Loucy (cell line): ENCODE measurements around the gene C16orf74.

ENCODE experiments used
- H2AFZ ChIP-seq: fragments of 200-600 bp; sonication (generic); 2 replicates; pipeline ENCODE4 v1.6.0; 2016; ENCODE audit warnings: antibody characterized with exemption, mild to moderate bottlenecking, low read length, moderate library complexity
- H3F3A ChIP-seq: fragments of 200-600 bp; 2 replicates; pipeline ENCODE4 v1.6.0; 2016; ENCODE audit warnings: antibody characterized with exemption, low read depth, mild to moderate bottlenecking
- H3K27me3 ChIP-seq: fragments of 200-600 bp; sonication (generic); 2 replicates; pipeline ENCODE4 v1.6.1; 2014; ENCODE audit warnings: low read length, mild to moderate bottlenecking; ENCODE audit not compliant: insufficient read depth, poor library complexity, severe bottlenecking
- H3K36me3 ChIP-seq: fragments of 200-600 bp; sonication (generic); 2 replicates; pipeline ENCODE4 v1.6.1; 2016; ENCODE audit warnings: low read length; ENCODE audit not compliant: insufficient read depth
- H3K4me1 ChIP-seq: fragments of 200-600 bp; sonication (generic); 2 replicates; pipeline ENCODE4 v1.5.1; 2014; ENCODE audit warnings: low read length, mild to moderate bottlenecking; ENCODE audit not compliant: insufficient read depth, poor library complexity, severe bottlenecking
- H3K4me2 ChIP-seq: fragments of 200-600 bp; sonication (generic); 2 replicates; pipeline ENCODE4 v1.6.0; 2014; ENCODE audit warnings: antibody characterized with exemption, low read length, low read depth, mild to moderate bottlenecking; ENCODE audit not compliant: poor library complexity, severe bottlenecking
- H3K4me3 ChIP-seq: fragments of 200-600 bp; sonication (generic); 2 replicates; pipeline ENCODE4 v1.5.1; 2014; ENCODE audit warnings: low read length, mild to moderate bottlenecking, mixed read lengths; ENCODE audit not compliant: poor library complexity, severe bottlenecking
- H3K79me2 ChIP-seq: fragments of 200-600 bp; sonication (generic); 2 replicates; pipeline ENCODE4 v1.6.1; 2014; ENCODE audit warnings: low read length; ENCODE audit not compliant: insufficient read depth
- H3K9ac ChIP-seq: fragments of 200-600 bp; sonication (generic); 2 replicates; pipeline ENCODE4 v1.6.0; 2014; ENCODE audit warnings: mild to moderate bottlenecking, low read depth, low read length, moderate library complexity; ENCODE audit not compliant: poor library complexity, severe bottlenecking
- H3K9me2 ChIP-seq: fragments of 200-600 bp; sonication (generic); replicated peaks from 2 replicates; pipeline ENCODE4 v1.6.1; 2016; ENCODE audit warnings: low read depth, low read length, mixed read lengths
- H3K9me3 ChIP-seq: fragments of 200-600 bp; sonication (generic); 2 replicates; pipeline ENCODE4 v1.6.1; 2014; ENCODE audit warnings: mild to moderate bottlenecking, antibody characterized with exemption, low read length, low read depth; ENCODE audit not compliant: insufficient read depth
- H4K20me1 ChIP-seq: fragments of 200-600 bp; sonication (generic); 2 replicates; pipeline ENCODE4 v1.6.0; 2014; ENCODE audit warnings: antibody characterized with exemption, low read length, mild to moderate bottlenecking; ENCODE audit not compliant: insufficient read depth, poor library complexity, severe bottlenecking
- CTCF ChIP-seq: fragments of 200-600 bp; sonication (generic); conservative IDR thresholded peaks from 2 replicates; pipeline ENCODE4 v1.5.1; 2014; ENCODE audit warnings: mild to moderate bottlenecking, antibody characterized with exemption, low read length
- EZH2phosphoT487 ChIP-seq: fragments of 200-600 bp; IDR thresholded peaks from 2 replicates; pipeline ENCODE4 v1.6.1; 2018; ENCODE audit warnings: antibody characterized with exemption, mild to moderate bottlenecking, moderate library complexity, borderline replicate concordance

Gene C16orf74

GRCh38 chr16:85680352-85680944 is 70.4 kb downstream of the C16orf74 start:
- Histone ChIP-seq H3F3A (peaks cover under 1% of the 10 kb centered on the region; the same call in 1 of the 2 replicates), H3K9me2 (no peaks in the 10 kb centered on the region), H3K4me1 (peaks cover 7% of the 10 kb centered on the region), H3K9me3 (no peaks in the 10 kb centered on the region), H4K20me1 (peaks cover 11% of the 10 kb centered on the region), H3K4me2 (no peak overlapping the region), H3K27me3 (no peaks in the 10 kb centered on the region), H3K9ac (no peak overlapping the region), H3K36me3 (peaks cover 64% of the 10 kb centered on the region), H3K4me3 (no peak overlapping the region), H2AFZ (no peak overlapping the region), H3K79me2 (peaks cover 32% of the 10 kb centered on the region)
- TF ChIP-seq EZH2phosphoT487 (no peak), CTCF (no peak)

- TF ChIP-seq CTCF (no peak), EZH2phosphoT487 (no peak)
- Histone ChIP-seq H3K27me3 (no peaks in the 10 kb centered on the region), H3K9me2 (no peaks in the 10 kb centered on the region), H3K4me3 (no peak overlapping the region), H2AFZ (no peak overlapping the region), H3K4me1 (peaks cover 7% of the 10 kb centered on the region), H3K79me2 (peaks cover 27% of the 10 kb centered on the region), H3K36me3 (peaks cover 70% of the 10 kb centered on the region), H3K4me2 (no peak overlapping the region), H3K9ac (no peak overlapping the region), H3K9me3 (no peaks in the 10 kb centered on the region), H4K20me1 (peaks cover 10% of the 10 kb centered on the region), H3F3A (peaks cover 6% of the 10 kb centered on the region; the same call in 1 of the 2 replicates)
These were observed 71.0 kb downstream of the C16orf74 start for GRCh38 chr16:85679870-85680269.

- no peak for TF ChIP-seq CTCF
- no peak for TF ChIP-seq EZH2phosphoT487
- Histone ChIP-seq H3K9me3 (no peaks in the 10 kb centered on the region), H3K9ac (no peak overlapping the region), H3K4me1 (peaks cover 7% of the 10 kb centered on the region), H3K27me3 (no peaks in the 10 kb centered on the region), H3K79me2 (peaks cover 18% of the 10 kb centered on the region; the same call in 1 of the 2 replicates), H2AFZ (no peak overlapping the region), H3F3A (peaks cover 6% of the 10 kb centered on the region; the same call in 1 of the 2 replicates), H4K20me1 (peaks cover 10% of the 10 kb centered on the region), H3K9me2 (no peaks in the 10 kb centered on the region), H3K36me3 (peaks cover 81% of the 10 kb centered on the region), H3K4me3 (no peak overlapping the region), H3K4me2 (no peak overlapping the region)
These were observed 72.1 kb downstream of the C16orf74 start for GRCh38 chr16:85678821-85679220.
